HG02885 (cell line): ENCODE results near the gene VWA8.
"Not testable (repeated sequence)": the region's sequence is repeated elsewhere in the genome, so short reads cannot be mapped to it uniquely, and the experiment has no call there.

Experiments used
- ATAC-seq: cut with Tn5 transposase; IDR thresholded peaks from one replicate; pipeline ENCODE4 v1.9.1; 2021; ENCODE audit warnings: mild to moderate bottlenecking; ENCODE audit not compliant: unreplicated experiment, poor library complexity

VWA8 gene

DNA sequence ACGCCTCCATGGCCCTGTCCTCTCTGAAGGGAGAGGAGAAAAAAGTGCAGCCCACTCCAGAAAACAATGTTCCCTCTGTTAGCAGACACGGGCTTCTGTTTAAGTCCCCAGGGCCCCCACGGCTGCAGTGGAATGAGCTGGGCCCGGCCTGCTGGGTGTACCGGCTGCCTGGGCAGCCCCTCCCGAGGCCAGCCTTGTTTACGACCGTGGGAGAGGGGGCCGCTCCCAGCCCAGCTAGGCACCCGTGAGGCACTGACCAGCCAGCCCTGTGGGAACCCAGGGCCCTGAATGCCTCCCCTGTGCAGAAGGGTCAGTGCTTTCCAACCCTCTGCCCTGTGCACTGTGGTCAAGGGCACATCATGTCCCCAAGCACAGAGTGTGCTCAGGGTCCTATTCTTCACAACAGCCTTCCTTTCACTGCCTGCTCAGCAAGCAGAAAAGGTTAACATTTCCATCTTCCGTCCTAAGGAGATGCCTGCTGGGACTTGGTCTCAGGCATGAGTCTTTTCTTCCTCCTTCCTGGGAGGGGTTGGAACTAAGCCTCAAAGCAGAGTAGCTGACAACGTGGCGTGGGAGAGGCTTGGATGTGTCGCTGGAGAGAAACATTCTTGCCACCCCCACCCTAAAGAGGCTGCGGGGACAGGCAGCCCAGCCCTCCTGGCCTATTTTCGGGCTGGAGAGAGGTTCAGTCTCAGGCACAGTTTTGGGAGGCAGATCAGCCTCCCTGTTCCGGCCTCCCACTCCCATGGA, 413.5 kb downstream of the VWA8 start:
- no peak for ATAC-seq

DNA sequence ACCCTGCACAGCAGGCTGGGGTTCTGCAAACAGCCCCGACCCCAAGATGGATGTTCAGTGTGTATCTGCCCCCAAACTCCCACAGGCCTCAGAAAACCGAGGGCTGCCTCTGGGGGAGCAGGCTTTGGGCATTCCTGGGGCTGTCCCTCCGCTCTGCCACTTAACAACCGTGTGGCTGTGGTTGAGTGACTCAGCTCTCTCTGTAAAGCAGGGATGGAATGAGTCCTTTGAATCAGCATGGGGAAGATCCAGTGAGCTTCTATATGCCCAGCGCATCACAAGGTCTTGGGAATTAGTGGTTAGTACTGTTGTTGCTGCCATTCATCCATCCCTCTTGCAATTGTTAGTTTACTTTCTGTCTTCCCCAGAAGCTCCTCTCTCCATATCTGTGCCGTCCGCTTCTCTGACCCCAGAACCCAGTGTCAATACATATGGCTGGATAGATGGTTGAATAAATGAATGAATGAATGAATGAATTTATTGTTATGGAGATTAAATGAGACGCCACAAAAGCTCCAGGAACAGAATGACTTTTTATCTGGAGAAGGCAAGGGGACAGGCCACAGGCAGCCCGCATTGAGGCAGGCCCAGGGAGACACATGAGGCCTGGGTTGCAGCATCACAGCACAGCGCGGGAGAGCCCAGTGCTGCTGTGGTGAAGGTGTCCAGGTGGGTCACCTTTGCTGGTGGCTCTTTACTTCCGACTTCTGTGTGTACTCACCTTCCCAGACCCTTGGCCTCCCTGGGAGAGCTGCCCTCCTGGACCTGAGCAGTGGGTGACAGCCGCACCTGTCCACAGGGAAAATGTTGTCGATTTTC, 414.3 kb downstream of the VWA8 start:
- no peak for ATAC-seq

DNA sequence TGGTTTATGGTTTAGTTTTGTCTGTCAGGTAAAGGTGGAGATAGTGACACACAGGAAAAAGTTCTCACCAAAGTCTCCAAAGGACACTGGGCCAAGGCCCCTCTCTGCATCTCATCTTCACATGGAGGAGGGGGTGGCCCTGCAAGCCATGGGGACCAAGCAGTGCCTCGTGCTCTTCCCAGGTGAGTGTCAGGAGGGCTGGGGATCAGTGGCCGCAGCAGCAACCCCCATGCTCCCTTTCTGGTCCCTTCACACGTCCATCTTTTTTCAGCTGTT, 415.5 kb downstream of the VWA8 start:
- ATAC-seq: no peak

DNA sequence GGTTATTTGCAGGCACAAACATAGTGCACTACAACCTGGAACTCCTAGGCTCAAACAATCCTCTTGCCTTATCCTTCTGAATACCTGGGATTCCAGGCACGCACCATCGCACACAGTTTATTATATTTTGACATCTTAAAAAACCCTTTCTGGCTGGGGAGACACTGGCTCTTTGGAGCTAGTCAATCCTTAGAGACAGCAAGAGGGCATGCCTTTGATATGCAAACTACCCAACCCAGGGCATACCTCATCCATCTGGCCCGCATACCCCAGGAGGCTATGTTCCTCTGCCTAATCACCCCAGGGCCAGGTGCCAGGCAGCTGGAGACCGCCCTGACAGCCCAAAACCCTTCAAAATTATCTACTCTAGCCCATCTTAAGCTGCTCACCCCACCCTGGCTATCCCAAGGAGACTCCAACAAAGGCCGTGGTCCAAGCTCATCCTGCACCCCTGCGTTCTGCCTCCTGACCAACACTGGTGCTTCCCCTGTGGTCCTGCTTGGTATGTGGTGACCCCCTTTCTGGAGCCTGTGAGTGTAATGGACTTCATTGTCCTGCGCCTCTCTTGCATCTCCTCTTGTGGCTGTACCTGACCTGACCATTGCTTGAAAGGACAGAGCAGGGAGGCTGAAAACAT, 417.1 kb downstream of the VWA8 start:
- ATAC-seq: no peak

DNA sequence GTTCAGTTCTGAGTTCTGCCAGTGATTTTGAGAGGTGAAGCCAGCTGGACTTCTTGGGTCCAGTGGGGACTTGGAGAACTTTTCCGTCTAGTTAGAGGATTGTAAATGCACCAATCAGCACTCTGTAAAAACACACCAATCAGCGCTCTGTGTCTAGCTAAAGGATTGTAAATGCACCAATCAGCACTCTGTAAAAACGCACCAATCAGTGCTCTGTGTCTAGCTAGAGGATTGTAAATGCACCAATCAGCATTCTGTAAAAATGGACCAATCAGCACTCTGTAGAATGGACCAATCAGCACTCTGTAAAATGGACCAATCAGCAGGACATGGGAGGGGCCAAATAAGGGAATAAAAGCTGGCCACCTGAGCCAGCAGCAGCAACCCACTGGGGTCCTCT, 418.1 kb downstream of the VWA8 start:
- not testable (repeated sequence) for ATAC-seq

DNA sequence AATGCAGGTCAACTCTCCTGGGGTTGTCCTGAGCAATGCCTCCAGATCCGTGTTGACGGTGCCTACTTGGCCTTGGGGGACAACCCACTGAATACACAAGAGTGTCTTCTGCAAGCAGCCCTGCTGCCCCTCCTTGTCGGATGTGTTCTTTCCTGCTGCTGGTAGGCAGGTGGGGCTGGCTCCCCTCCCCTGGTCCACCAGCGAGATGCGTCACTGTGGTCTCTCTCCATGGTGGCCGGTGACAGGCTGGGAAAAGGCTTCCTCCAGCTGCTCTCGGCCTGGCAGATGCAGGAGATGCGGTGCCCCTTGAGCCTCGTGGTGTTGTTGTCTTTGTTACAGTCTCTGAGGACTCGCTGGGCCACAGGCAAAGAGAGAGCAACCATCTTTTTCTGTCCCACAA, 418.6 kb downstream of the VWA8 start:
- ATAC-seq: no peak

DNA sequence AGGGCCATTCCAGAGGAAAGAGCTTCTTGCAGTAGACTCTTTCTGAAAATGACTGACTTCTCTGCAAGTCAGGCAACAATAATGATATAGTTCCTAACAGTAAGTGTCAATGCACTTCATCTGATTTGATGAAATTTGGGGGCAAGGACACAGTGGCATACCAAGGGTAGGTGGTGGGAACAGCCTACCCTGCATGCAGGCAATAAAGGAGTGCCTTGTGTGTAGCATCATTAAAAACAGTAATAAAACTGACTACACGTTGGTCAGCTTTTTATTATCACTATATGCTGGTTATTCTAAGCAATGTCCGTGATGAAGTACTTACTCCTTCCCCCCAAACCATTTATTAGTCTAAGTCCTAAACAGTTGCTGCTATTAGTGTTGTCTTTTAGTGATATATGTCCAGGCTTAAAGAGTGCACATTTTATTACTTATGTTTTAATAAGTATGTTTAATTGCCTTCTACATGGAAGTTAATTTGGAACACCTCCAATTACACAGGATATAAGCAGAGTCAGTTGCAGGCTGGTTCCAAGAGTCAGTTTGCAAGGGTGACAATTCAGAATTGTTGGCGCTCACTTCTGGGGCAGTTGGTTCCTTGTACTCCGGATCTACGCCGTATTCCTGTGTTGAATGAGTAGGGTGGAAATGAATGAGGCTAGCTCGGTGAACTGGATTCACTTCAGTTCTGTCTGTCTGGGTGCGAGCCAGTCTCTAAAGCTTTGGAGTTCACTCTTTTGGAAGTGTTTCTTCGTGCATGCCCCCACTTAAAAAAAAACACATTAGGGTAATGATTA, 419.6 kb downstream of the VWA8 start:
- no peak for ATAC-seq

DNA sequence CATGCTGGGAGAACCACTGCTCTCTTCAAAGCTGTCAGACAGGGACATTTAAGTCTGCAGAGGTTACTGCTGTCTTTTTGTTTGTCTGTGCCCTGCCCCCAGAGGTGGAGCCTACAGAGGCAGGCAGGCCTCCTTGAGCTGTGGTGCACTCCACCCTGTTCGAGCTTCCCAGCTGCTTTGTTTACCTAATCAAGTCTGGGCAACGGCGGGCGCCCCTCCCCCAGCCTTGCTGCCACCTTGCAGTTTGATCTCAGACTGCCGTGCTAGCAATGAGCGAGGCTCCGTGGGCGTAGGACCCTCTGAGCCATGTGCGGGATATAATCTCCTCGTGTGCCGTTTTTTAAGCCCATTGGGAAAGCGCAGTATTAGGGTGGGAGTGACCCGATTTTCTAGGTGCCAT, 420.7 kb downstream of the VWA8 start:
- not testable (repeated sequence) for ATAC-seq

DNA sequence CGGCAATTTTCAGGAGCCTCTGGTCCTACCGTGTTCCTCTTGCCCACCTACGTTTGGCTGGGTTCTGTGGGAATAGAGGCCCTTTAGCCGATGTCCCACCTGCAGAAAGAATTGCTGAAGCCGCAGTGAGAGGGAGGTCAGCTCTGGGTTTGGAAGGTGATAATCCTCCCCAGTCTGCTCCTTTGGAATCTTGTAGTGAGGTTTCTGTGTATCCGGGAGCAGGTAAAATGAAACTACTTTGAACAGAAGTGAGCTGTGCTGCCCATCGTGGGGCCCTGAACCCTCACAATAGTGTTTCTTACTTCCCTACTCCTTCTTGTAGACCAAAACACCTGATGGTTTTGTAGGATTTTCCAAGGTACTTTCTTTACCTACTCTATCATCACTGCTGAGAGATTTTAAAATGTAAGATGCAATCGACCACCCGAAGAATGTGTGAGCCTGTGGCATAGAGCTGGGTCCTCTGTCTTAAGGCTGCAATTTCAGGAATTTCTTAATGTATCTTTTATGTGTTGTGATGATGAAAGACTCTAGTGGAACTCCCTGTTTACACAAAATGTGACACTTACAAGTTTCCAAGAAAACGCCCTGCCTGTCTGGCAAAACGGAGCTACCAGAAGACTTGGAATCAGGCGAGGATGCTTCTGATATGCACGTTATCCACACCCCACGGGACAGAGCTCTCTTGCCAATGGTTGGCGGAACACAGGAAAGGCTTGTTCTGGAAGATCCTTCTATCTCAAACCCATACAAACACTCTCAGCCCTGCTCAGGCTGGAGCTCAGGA, 427.4 kb downstream of the VWA8 start:
- ATAC-seq: no peak

DNA sequence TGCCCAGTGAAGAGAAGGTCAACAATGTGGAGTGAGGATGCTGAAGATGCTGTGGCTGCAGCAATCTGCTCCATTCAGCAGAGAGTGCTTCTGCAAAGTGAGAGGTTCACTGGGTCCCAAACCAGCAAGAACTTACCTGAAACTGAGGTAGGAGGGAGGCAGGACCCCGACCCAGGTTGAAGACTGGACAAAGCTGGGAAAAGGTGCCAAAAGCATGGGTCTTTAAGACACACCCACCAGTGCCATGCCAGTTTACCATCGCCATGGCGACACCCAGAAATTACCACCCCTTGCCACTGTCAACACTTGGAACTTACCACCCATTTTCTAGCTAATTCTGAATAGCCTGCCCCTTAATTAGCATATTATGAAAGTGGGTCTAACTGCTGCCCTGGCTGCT, 432.9 kb downstream of the VWA8 start:
- no peak for ATAC-seq

DNA sequence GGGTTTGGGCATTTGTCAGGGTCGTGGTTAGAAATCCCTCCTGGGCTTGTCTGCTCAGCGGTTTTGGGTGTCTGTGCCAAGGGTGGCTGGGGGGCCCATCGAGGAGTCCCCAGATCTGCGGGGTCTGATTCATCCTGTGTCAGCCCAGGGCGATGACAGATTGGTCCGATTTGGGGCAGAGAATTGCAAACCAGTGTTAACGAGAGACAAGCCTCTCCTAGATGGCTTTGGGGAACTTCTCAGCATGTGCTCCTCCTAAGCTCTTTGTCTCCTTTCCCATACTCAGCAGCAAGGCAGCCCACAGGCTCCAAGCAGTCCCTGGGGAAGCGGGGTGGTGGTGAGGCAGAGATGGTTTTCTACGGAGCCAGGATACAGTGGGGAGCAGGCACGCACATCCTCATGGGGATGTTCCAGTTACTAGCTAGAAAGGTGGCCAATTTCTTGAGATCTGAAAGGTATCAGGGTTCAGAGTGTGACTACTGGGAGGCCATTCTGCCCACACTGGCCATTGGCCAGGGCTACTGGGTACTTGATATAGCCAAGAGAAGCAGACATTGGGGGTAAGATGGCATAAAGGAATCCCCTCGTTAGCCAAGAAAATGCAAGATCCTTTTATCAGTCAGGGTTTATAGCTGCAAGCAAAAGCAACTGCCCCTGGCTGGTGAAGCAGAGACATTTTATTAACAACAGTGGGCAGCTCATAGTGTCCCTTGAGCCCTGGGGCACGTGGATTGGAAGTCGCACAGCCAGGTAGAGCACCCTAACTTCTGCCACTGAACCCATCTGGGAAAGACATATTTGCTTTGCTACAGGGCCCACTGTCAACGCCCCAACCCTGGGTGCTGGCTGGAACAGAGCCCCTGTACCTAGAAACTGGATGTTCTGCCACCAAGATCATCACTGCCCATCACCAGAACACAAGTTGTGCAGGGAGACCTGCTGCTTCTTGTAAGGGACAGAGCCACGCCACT, 440.0 kb downstream of the VWA8 start:
- ATAC-seq: no peak

DNA sequence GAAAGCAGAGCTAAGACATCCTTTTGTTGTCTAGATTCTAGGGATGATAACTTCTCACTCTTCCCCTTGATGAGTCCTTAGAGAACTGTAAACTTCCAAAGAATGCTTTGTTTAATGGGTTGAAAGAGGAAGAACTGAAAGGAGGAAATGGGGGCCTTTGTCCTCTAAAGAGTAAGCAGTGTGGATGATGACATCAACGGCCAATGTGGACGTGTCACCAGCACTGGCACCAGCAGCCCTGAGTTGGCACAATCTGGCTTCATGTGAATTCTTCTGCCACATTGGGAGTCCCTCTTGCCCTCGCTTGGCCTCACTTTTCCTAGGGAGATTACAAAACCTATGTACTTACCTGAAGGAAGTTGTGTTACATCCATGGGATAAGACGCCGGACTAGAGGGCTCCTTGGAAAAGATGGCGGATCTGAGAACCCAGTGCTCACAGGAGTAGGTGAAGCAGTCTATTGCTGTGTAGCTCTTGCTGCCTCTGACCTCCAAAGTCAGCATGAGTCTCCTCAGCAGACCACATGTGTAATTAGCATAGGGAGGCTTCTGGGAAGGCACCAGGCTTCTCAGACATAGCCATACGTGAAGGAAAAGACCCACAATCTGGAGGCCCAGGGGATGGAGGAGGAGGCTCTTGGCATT, 440.8 kb downstream of the VWA8 start:
- ATAC-seq: no peak
